GM21423 (cell line): Measurements from ENCODE around the gene ANKDD1A.
A peak's percentile ranks its signal among the peaks of the same experiment; 100 is the strongest.

Source experiments
- ATAC-seq: cut with Tn5 transposase; IDR thresholded peaks from one replicate; pipeline ENCODE4 v1.9.1; 2021; ENCODE audit warnings: mild to moderate bottlenecking, moderate library complexity; ENCODE audit not compliant: unreplicated experiment

The ANKDD1A gene

GRCh38 chr15:64911311-64912186, at the start of gene ANKDD1A:
TSS of gene ANKDD1A (plus strand) at chr15:64911902. CDS start at chr15:64911931, 29 bp downstream.
- peak; percentile 58 for ATAC-seq

GRCh38 chr15:64861960-64862359, 49.7 kb upstream of the ANKDD1A start:
- no peak for ATAC-seq

- ATAC-seq: no peak
These were observed 49.3 kb upstream of the ANKDD1A start for GRCh38 chr15:64862408-64862807.

- no peak for ATAC-seq
These were observed 47.6 kb upstream of the ANKDD1A start for GRCh38 chr15:64864068-64864467.

GRCh38 chr15:64865126-64865997, 46.3 kb upstream of the ANKDD1A start:
- no peak for ATAC-seq

GRCh38 chr15:64865998-64866520, 45.6 kb upstream of the ANKDD1A start:
- no peak for ATAC-seq

GRCh38 chr15:64869501-64869900, 42.2 kb upstream of the ANKDD1A start:
- no peak for ATAC-seq

- ATAC-seq: no peak
These were observed 41.3 kb upstream of the ANKDD1A start for GRCh38 chr15:64870353-64870752.

- no peak for ATAC-seq
These were observed 36.0 kb upstream of the ANKDD1A start for GRCh38 chr15:64875641-64876223.

GRCh38 chr15:64877435-64877834, 34.3 kb upstream of the ANKDD1A start:
- ATAC-seq: no peak

GRCh38 chr15:64878705-64879104, 33.0 kb upstream of the ANKDD1A start:
- no peak for ATAC-seq

GRCh38 chr15:64883100-64883581, 28.6 kb upstream of the ANKDD1A start:
- no peak for ATAC-seq

- ATAC-seq: peak; percentile 57
These were observed 27.6 kb upstream of the ANKDD1A start for GRCh38 chr15:64883997-64884511.

GRCh38 chr15:64884679-64885078, 27.0 kb upstream of the ANKDD1A start:
- ATAC-seq: no peak

GRCh38 chr15:64888336-64888735, 23.4 kb upstream of the ANKDD1A start:
- ATAC-seq: no peak

- ATAC-seq: no peak
These were observed 20.1 kb upstream of the ANKDD1A start for GRCh38 chr15:64891561-64891960.

GRCh38 chr15:64892847-64893403, 18.8 kb upstream of the ANKDD1A start:
- ATAC-seq: no peak

GRCh38 chr15:64893481-64894394, 18.0 kb upstream of the ANKDD1A start:
- peak; percentile 57 for ATAC-seq

- peak; percentile 38 for ATAC-seq
These were observed 17.2 kb upstream of the ANKDD1A start for GRCh38 chr15:64894395-64895056.
